ENCODE results near the gene BMS1.
"Not testable (repeated sequence)": the region's sequence is repeated elsewhere in the genome, so short reads cannot be mapped to it uniquely, and the experiment has no call there.

Gene BMS1

DNA sequence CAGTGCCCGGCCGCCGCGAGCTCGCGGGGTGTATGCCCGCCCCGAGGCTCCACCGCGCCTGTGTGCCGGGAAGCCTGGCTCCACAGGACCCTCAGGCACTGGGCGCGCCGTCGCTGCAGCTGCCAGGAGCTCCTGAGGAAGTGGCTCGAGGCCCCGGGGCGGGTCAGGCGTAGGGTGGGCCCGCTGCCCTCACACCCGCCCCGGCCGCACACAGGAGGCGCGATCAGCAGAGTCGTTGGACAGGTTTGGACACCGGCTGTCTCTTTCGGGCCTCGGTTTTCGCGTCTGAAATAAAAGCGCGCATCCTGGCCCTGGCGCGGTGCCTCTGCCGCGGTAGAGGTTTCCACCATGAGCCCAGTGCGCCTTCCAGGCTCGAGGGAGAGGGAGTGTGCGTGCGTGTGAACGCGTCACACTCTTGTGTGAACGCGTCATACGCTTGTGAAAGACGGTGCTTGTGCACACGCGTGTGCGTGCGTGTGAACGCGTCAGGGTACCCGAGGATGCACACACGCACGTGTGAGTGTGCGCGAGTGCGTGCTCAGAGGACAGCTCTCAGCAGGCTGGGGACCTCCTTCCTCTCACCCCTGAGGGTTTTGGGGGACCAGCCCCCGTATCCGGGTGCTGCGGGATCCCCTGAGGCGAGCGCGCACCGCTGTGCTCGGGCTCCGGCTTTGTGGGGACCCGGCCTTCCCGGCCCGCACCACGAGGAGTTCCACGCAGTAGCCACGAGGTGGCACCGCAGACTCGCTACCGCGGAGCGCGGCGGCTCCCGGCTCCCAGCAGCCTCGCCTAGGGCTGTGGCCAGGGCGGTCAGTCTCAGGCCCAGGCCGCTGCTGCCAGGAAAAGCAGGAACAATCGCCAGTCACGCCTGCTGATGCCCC is 83.8 kb downstream of the BMS1 start:
- DNase-seq (ENCODE audit: low read depth in 2 of 2) = no peak

- no peak for DNase-seq (ENCODE audit: low read depth in 2 of 2)
Observed at GRCh38 chr10:42867571-42867970, 85.0 kb downstream of the BMS1 start.

DNA sequence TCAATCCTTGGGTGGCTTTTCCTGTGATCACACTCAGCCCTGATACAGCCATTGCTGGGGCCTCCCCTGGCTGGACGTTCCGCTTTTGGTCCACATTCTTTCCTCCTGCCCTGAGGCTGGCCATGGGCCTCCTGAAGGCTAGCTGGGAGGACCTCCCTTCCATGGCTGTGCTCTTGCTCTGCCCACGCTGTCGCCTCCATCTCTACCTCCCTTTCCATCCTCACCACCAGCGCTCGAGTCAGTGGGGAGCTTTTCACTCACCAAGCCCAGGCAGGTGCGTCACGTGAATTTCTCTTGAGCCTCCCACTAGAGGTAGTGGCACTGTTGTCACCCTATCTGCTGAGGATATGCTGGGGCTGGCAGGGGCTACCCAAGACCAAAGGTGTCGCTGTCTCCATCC is 85.9 kb downstream of the BMS1 start:
- no peak for DNase-seq (ENCODE audit: low read depth in 2 of 2)

- no peak for DNase-seq (ENCODE audit: low read depth in 2 of 2)
Observed at GRCh38 chr10:42869977-42870350, 87.4 kb downstream of the BMS1 start.

DNA sequence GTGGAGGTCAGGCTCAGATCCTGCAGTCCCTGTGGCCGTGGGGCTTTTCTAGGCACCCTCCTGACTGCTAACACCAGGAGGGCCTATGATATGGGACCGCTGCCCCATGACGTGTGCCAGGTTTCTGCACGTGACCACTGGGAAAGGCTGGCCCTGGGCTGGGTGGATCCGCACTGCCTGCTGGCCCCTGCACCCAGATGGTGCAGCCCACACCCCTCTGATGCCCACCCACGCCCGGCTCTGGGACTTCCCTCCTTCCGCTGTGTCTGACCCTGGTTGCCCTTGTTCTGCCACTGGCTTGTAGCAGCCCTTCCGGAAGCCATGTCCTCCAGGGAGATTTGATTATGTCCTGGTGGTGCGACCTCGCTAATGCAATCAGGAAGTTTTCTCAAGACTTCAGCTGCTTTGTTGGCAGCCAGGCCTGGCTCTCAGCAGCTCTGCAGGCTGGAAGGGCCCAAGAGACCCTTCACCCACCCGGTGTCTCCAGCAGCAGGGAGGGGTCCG is 88.6 kb downstream of the BMS1 start:
- not testable (repeated sequence) for DNase-seq (ENCODE audit: low read depth in 2 of 2)

DNA sequence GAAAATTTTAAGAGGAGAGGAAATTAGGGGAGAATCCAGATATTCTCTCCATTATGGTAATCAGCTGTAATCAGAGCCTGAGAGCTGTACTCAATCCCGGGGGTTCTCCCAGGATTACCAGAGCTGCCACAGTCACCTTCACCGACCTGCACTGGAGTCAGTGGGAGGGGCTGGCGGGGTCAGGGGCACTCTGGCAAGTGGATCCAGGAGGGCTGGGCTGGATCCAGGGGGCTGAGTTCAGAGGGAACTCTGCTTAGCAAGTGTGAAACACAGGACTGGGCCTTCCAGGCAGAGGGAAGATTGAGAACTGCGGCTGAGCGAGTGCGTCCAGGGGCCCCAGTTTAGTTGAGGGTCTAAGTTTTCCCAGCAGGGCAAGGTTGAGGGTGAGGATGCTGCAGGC is 89.2 kb downstream of the BMS1 start:
- DNase-seq (ENCODE audit: low read depth in 2 of 2) = no peak

DNA sequence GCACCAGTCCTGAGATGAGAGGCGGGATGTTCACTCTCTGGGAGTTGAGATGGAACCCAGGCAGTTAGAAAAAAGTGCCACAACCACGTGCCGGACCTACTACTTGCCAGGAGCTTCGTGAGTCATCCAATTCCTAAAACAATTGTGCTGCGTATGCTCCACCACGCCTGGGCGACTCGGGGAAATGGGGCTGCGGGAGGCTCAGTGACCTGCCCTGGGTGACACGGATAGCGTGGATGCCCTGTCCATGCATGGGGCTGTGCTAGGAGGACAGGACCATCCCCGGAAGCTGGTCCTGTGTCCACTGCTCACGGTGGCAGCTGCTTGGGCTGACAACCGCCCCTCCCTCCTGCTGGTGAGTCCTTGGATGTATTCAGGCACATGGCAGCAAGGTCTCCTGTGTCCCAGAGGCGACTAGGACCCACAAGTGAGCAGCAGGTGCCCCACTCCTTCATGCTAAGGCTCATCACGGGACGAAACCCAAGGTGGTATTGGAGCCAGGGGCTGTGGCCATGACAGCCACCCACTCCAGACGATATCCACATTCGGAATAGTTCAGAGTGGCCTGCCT is 90.4 kb downstream of the BMS1 start:
- no peak for DNase-seq (ENCODE audit: low read depth in 2 of 2)

DNA sequence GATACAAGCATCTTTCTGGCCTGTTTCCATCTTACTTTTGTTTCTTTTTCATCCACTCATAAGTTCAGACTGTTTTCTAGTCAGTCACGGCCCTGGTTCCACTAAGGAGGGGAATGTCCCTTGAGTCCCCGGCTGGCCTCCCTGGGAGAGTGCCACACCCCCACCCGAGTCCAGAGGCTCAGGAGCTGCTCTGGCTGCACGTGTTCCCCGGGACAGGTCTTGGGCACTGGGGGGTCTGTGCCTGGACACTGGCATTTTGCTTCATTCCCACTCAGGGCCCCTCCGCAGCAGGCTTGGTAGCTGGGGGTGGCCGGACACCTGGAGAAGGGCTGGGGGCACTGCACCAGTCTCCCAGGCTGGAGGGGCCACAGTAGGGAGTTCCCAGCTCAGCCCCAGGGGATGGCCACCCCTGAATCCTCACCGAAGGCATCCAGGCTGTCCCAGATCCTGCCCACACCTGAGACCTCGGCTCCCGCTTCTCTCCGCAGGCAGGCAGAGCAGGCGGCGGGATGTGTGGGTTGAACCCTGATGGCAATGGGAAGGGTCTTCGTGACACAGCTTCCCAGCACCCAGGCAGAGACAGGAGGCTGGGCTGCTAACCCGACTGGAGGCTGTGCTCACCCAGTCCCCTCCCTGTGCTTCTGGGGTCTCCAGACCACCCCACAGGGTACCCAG is 92.3 kb downstream of the BMS1 start:
- no peak for DNase-seq (ENCODE audit: low read depth in 2 of 2)

DNA sequence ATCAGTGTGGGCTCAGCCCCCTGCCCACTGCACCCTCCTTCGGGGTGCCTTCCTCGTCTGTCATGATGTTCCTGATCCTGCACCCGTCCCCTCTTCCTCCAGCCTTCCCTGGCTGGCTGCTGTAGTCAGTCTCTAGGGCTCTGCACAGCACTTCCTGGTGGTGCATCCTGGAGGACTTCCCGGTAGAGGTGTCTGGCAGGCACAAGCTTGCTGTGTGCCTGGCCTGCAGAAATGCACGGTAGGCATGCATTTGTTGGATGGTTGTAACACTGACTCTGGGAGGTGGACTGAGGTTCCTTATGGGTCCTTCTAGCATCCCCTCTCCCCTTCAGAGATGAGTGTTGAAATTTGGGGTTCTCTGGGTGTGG is 92.8 kb downstream of the BMS1 start:
- DNase-seq (ENCODE audit: low read depth in 2 of 2) = no peak

GRCh38 chr10:42875798-42876341 is 93.3 kb downstream of the BMS1 start:
- no peak for DNase-seq (ENCODE audit: low read depth in 2 of 2)

GRCh38 chr10:42876476-42876875 is 93.9 kb downstream of the BMS1 start:
- no peak for DNase-seq (ENCODE audit: low read depth in 2 of 2)

DNA sequence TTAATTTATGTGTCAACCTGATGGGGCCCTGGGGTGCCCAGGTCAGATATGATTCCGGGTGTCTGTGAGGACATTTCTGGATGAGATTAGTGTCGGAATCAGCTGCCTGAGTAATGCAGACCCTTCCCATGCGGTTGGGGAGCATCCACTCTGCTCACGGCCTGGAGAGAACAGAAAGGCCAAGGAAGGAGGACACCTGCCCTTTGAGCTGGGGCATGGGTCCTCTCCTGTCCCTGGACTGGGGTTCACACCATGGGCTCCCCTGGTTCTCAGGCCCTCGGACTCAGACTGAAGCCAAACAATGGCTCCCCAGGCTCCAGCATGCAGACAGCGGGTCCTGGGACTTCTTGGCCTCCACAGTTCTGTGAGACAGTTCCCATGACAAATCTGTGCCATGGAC is 94.3 kb downstream of the BMS1 start:
- DNase-seq (ENCODE audit: low read depth in 2 of 2) = no peak

GRCh38 chr10:42877496-42878030 is 95.0 kb downstream of the BMS1 start:
- no peak for DNase-seq (ENCODE audit: low read depth in 2 of 2)

DNA sequence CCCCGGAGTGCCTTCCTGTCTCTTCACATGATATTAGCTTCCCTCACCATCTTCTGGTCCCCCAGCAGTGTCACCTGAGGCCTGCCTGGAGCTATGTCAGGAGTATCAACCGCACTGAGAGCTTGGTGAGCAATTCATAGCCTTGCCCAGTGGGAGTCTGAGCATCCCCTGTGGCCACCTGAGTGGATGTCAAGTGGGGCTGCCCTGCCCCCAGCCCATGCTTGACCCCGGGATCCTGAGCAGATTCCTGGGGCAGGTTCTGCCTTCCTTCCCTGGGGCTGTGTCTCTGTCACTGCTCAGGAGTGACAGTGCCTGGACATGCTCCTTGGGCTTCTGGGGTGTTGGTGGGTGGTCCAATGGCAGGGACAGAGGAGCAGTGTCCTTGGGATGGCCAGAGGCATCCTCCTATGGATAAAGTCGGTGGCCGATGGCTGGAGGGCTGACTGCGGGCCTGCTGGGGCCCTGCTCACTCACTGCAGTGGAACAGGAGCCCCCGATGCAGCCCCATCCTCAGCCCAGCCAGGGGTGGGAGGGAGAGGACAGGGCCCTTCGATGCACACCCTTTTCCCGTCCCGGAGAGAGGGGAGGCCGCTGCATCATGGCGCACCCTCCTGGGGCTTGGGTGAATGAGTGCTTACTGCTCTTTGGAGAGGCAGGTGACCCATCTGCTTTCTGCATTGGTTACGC is 95.7 kb downstream of the BMS1 start:
- no peak for DNase-seq (ENCODE audit: low read depth in 2 of 2)

- DNase-seq (ENCODE audit: low read depth in 2 of 2) = no peak
Observed at GRCh38 chr10:42878821-42879195, 96.2 kb downstream of the BMS1 start.

DNA sequence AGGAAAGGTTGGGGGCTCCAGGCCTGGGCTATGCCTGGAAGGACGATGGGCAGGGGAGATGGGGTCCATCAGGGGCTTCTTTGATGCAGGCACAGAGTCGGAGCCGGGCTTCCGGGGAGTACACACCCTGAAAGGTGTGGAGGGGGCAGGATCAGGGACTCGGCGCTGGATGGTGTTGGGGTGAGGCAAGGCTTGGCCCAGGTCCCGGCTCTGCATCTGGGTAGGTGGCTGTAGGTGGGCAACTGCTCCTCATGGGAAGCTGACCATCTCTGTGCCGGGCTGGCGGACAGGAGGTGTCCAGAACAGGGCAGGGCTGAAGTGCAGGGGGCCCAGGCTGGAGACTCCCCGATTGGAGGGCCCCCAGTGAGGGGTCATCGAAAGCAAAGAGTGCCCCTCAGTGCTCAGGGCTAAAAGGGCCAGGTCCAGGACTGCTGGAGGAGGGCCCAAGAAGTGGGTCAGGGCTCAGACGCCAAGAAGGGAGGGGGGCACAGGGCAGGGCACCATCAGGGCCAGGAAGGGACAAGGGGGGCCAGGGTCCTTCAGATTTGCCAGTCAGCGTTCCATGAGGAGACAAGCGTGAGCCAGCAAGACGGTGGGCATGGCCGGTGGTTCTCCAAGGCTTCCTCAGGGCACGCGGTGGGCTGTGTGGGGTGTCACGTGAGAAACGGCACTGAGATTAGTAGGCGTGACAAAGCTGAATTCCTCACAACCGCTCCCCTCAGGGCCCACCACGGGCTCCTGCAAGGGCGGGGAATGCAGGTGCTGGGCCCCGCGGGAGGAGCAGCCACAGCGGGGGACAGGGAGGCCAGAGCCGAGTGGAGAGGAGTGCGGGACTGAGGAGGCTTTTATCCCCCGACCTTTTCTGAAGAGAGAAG is 97.0 kb downstream of the BMS1 start:
- DNase-seq (ENCODE audit: low read depth in 2 of 2) = no peak

GRCh38 chr10:42880255-42880620 is 97.6 kb downstream of the BMS1 start:
- no peak for DNase-seq (ENCODE audit: low read depth in 2 of 2)

DNA sequence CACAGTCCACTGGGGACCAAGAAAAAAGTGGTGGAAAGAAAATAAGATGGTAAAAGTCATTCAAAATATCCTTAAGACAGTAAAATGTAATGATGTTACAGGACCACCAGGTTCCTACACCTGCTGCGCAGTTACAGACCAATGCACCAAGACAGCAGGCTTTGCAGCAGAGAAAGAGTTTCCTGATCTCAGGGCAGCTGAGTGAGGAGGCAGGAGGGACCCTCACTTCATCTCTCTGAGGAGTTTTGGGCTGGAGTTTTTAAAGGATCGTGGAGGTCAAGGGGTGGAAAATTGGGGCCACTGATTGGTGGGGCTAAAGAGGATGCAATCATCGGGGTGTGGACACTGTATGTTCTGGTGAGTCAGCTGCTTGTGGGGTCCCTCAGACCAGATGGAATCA is 100.0 kb downstream of the BMS1 start:
- no peak for DNase-seq (ENCODE audit: low read depth in 2 of 2)
